Posterior cingulate gyrus (tissue), 11 donors: ENCODE measurements around the gene MRAS.

Source experiments
- DNase-seq, 10 donors: peaks; one replicate each; pipeline versions ENCODE4 v3.0.0 to v3.0.0-alpha.2; 2020 to 2021; ENCODE audit warnings: mixed read lengths in 3 of 10
- intact Hi-C: fragments of 100-400 bp; cut with DNase I; formaldehyde crosslinking; loops from one replicate; pipeline ENCODE4 v1.15.1; 2023

Gene MRAS

DNA sequence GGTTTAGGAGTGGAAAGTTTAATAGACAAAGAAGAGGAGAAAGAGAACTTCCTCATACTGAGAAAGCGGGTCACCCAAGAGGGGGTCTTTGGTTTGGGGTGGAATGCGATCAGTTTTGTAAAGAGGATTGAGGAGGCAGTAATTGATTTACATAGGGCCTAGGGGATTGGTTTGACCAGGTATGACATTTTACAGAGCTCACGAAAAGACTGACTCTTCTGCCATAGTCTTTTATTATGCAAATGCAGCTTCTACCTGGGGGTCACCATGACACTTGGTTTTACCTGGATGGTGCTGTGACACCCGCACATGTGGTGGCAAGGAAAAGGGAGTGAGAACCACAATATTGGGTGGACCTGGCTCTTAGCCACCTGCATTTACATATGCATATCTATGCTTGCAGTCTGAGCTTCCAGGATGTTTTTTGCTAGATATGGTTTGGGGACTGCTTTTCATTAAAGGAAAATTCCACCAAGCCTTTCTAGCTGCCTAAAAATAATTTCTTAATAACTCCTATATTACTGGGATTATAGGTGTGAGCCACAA, 11.9 kb upstream of the MRAS start:
- no peak for DNase-seq
- intact Hi-C loops: no loop called here

GRCh38 chr3:138338244-138338643, 10.1 kb upstream of the MRAS start:
- no peak for DNase-seq
- intact Hi-C loops: no loop called here

GRCh38 chr3:138338811-138339210, 9.6 kb upstream of the MRAS start:
- intact Hi-C loops: no loop called here
- peak in 1 of 10 donors; percentile 80 for DNase-seq

DNA sequence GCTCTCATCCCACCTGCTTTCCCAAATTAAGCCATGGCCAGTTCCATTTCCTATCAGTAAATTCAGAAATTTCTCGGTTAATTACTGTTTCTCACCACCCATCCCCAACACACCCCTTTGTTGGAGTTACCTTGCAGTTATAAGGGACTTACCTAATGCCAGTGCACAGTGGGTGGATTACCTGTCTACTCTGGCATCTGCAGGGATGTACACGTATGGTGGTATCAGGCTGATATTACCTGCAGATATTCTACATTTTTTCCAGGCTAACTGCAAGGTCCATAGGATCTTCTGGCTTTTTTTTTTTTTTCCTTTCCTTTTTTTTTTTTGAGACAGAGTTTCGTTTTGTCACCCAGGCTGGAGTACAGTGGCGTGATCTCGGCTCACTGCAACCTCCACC, 7.9 kb upstream of the MRAS start:
- no peak for DNase-seq
- intact Hi-C loops: loop anchor here (10.0 kb wide), 1 partner anchor 156 kb away; the partner anchor contains the start of gene ARMC8

DNA sequence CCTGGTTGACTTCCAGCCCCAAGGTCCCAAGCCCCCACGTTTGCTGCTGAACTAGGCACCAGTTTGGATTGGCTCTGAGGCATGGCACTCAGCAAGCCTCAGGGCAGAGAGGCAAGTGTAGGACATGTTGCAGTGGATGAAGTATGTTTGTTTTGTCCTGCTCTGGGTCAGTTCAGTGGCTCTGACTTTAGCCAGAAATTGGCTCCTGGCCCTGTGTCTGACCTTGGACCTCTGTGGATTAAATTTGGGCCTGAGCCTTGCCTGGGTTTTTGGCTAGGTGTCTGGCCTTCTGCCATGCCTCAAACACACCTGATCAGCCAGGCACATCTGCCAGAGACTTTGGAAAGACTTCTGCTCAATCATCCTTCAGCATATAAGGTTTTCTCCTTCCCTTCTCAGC, 3.6 kb upstream of the MRAS start:
- DNase-seq: no peak
- intact Hi-C loops: loop anchor here (5.0 to 10.0 kb wide), 2 partner anchors 38 to 160 kb away; partner anchors contain the start of gene ARMC8

DNA sequence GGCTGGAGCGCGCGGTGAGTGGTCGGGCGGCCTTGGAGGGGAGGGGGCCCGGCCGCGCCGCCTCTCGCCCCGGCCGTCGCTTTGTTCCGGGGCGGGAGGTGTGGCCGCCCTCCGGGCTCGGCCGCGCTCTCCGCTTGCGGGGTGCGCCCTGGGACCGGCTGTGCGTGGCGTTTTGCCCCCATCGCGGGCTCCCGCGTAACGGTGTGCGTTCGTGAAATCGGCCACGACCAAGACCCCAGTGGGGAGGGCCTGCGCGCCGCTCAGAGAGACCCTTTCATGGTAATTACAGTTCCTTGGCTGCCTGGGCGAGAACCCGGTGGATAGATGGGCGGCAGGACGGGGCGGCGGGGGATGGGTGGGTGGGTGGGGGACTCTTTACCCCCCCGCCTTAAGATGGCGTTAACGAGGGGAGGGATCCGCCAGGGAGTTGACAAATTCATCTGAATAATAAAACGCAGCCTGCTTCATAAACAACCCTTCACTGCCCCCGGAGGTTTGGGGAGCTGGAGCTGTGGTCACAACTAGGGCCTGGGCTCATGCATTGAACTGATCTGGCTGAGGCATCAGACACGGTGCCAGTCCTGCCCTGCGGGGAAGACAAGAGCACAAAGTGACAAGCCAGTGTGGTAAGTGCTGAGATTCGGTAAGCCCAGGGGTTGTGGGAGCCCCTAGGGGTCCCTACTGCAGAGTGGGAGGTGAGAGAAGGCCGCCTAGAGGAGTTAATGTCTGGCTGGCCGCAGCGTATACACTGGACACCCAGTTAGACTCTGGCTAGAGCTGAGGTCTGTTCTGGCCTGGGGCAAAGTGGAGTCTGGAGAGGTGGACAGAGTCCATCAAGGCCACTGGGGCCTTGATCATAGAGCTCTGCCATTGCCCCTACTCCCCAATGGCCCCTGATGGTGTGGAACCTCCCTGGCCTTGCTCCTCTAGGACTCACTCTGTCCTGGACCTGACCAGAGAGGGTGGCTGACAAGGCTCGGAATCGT, 668 bp downstream of the MRAS start:
- intact Hi-C loops: loop anchor here (5.0 to 10.0 kb wide), 2 partner anchors 33 to 164 kb away; partner anchors contain the start of gene ARMC8

DNA sequence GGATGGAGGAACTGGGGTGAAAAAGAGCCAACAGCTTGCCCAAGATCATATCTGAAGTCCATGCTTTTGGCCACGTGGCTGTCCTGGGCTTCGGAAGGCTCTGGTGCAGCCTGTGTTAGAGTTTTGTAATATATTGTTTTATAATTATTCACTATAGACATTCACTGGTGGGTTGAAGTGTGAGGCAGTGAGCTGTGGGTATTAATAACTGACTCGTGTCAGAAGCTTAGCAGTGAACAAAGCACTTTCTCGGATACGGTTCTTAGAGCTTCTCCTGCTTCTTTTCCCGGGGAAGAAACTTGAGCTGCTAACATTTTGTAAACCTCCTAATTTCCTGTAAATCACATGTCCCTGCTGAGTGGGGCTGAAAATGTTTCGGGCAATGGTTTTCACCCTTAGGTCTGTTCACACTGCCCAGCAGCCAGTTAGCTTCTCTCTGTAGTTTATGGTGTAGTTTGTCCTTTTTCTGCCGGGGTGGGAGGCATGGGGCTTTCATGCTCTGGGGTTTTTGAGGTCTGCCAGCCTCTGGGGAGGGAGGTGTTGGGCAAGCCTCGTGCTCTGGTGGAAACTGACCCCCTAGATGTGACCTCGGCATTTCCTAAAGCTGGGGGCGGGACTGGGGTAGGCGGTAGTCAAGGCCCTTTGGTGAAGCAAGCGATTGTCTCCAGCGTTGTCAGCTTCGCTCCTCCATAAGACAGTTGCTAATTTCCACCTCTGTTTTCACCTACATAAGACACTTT, 1.7 kb downstream of the MRAS start:
- intact Hi-C loops: loop anchor here (5.0 to 10.0 kb wide), 2 partner anchors 32 to 165 kb away; partner anchors contain the start of gene ARMC8
- DNase-seq: peak in 1 of 10 donors; percentile 66

More for the DNA sequence above, 668 bp downstream of the MRAS start:
- DNase-seq: peak in 2 of 10 donors; percentile 33 to 85

DNA sequence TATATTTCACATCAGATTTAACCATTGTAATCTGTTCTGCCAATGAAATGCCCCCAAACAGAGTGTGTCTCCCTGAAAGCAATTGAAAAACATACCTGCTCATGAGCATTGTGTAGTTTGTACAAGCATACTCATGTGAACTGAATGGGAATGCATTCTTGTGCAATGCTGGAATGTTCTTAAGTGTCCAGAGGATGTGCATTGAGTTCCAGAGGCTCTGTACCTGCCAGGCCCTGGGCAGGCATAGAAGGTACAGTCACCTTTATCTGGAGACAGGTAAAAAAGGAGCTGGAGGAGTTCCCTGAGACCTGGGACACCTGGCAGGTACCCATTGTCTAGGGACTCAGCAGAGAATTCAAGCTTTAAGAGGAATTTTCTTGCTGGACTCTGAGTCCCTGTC, 2.8 kb downstream of the MRAS start:
- intact Hi-C loops: no loop called here
- peak in 1 of 10 donors; percentile 31 for DNase-seq

GRCh38 chr3:138351916-138352550, 3.7 kb downstream of the MRAS start:
- peak in 1 of 10 donors; percentile 59 for DNase-seq
- intact Hi-C loops: no loop called here

- intact Hi-C loops: no loop called here
- DNase-seq: no peak
Observed at GRCh38 chr3:138354376-138354775, 6.0 kb downstream of the MRAS start.

- peak in 1 of 10 donors; percentile 79 for DNase-seq
- intact Hi-C loops: no loop called here
Observed at GRCh38 chr3:138355071-138355470, 6.7 kb downstream of the MRAS start.

- DNase-seq: peak in 3 of 10 donors; percentile 20 to 82 (median 78)
- intact Hi-C loops: no loop called here
Observed at GRCh38 chr3:138356730-138357405, 8.5 kb downstream of the MRAS start.

GRCh38 chr3:138359148-138359918, 11.0 kb downstream of the MRAS start:
- peak in 2 of 10 donors; percentile 57 to 63 for DNase-seq
- intact Hi-C loops: no loop called here

DNA sequence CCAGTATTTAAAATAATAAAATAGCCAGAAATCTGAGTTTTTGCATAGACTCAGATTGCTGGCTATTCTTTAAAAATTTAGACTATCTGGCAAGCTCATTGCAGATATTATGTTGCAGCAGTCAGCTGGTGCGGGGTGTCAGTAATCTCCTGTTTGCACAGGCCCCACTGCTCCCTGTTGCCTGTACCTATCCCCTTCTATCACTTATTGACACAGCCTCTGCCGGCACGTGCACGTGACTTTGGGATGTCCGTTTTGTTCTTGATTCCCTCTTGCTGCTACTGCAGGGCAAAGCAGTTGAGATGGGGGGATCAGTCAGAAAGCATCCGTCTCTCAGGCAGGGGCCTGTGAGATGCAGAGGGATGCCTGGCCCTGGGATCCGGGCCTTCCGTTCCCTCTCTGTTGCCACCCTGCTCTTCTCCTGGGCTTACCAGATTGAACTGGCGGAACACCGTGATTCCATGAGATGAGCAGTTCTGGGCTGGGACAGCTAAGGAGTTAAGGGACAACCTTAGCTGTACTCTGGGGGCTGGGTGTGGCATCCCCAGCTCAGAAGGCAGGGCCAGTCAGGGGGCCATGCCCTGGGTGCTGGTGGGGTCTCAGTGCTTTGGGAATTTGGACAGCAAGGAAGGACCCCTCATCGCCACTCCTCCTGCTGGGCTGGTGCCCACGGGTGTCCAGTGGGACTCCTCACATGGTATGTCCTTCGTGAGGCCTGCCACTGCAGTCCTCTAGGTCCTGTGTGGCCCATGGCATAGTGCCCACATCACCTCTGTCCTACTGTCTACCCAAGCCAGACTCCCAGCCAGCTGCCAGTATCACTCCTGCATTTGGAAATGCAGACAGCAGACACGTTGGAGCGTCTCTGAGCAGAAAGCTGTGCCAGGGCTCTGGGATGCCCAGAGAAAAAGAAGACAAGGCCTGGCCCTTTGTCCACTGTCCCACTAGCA, 11.8 kb downstream of the MRAS start:
- peak in 1 of 10 donors; percentile 76 for DNase-seq
- intact Hi-C loops: no loop called here

DNA sequence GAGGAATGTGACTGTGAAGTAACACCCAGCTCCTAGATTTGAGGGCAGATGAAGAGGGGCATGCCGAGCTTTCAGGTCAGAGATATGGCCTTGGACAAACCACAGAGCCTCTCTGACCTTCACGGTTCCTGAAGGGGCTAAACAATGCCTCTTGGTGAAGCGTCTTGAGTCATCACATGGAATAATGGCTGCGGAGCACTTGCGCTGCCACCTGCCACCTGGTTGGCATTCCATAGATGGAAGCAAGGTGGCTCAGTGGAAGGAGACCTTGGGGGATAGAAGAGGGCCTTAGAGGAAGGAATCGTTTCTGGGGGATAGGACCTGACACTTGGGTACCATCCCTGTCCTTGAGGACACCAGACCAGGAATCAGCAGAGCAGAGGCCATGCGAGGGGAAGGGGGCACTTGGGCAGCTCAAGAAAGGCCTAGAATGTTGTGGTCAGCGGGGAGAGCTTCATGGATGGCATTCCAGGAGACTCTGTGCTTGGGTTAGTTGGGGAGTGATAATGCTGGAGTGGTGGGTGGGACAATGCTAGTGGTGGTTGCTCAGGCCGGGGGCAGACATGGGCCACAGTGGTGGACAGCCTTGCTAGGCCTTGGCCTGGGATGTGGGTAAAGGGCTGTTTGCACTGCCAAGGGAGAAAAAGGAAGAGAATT, 12.6 kb downstream of the MRAS start:
- DNase-seq: peak in 1 of 10 donors; percentile 19
- intact Hi-C loops: no loop called here

DNA sequence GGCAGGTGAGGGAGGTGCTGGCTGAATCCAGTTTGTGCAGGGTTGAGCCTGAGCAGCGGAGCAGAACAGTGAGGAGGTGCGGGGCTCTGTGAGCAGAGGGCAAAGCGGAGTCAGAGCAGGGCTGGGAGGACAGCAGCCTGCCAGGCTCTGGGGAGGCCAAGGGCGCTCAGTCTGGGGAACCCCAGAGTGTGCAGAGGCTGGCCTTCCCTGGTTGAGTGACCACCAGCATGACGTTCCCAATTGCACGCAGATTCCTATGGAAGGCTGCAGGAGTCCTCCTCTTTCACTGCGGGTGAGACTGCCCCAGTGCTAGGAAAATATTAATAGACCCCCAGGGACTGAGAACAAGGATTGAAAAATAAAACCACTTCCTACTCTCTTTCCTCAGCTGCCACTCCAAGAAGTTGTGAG, 13.2 kb downstream of the MRAS start:
- intact Hi-C loops: no loop called here
- DNase-seq: peak in 2 of 10 donors; percentile 70 to 81

DNA sequence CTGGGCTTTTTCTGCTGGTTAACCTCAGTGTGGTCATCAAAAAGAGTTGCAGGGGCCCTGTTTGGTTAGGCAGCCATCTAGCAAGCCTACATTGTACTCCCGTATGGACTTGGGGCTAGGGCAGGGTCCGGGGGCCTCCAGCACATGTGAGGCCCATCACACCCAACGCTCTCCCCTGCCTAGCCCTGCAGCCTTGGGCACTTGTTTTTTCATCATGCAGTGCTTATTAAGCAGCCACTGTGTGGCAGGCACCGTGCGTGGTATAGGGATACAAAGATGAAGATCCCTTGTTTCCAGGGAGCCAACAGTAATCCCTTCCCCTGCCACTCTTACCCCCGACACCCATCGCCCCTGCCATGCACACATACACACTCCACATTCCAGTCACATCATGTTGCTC, 14.2 kb downstream of the MRAS start:
- DNase-seq: peak in 1 of 10 donors; percentile 81
- intact Hi-C loops: no loop called here
